ENCODE results near the gene CEBPB.

CEBPB gene

GRCh38 chr20:50214226-50215024 lies 23.8 kb downstream of the CEBPB start:
- no peak for DNase-seq

GRCh38 chr20:50215101-50215690 lies 24.6 kb downstream of the CEBPB start:
- no peak for DNase-seq

- no peak for DNase-seq
Observed at GRCh38 chr20:50215926-50216325, 25.3 kb downstream of the CEBPB start.

GRCh38 chr20:50216543-50217206 lies 26.0 kb downstream of the CEBPB start:
- no peak for DNase-seq

GRCh38 chr20:50217207-50217949 lies 26.7 kb downstream of the CEBPB start:
- DNase-seq: no peak

GRCh38 chr20:50218987-50219435 lies 28.4 kb downstream of the CEBPB start:
- no peak for DNase-seq

GRCh38 chr20:50219600-50219999 lies 29.0 kb downstream of the CEBPB start:
- DNase-seq: no peak

GRCh38 chr20:50220093-50220893 lies 29.7 kb downstream of the CEBPB start:
- no peak for DNase-seq

GRCh38 chr20:50220894-50221365 lies 30.3 kb downstream of the CEBPB start:
- no peak for DNase-seq

GRCh38 chr20:50221501-50222308 lies 31.1 kb downstream of the CEBPB start:
- no peak for DNase-seq

GRCh38 chr20:50222309-50223038 lies 31.8 kb downstream of the CEBPB start:
- DNase-seq: no peak

GRCh38 chr20:50223039-50224005 lies 32.7 kb downstream of the CEBPB start:
- DNase-seq: no peak

GRCh38 chr20:50224052-50224451 lies 33.4 kb downstream of the CEBPB start:
- no peak for DNase-seq

- DNase-seq: no peak
Observed at GRCh38 chr20:50224531-50225255, 34.1 kb downstream of the CEBPB start.

GRCh38 chr20:50226093-50226974 lies 35.7 kb downstream of the CEBPB start:
- DNase-seq: peak; percentile 15

- DNase-seq: no peak
Observed at GRCh38 chr20:50227506-50227905, 36.9 kb downstream of the CEBPB start.

GRCh38 chr20:50229156-50229607 lies 38.6 kb downstream of the CEBPB start:
- no peak for DNase-seq

Measured in hematopoietic multipotent progenitor cell treated with erythropoietin and hydrocortisone succinate and interleukin-3 and kit ligand, for 8 days (in vitro differentiated cells).